Mammary epithelial cell (primary cell): ENCODE results near the gene TFCP2L1.

Experiments
- CTCF ChIP-seq, 2 donors: IDR thresholded peaks in 1 of 2; conservative IDR thresholded peaks in 1 of 2; 2 replicates each; pipeline ENCODE4 v1.5.1; 2011 to 2012; ENCODE audit warnings: inconsistent platforms in 2 of 2, low read length in 2 of 2, mild to moderate bottlenecking in 2 of 2, control low read depth in 1 of 2, low read depth in 1 of 2; ENCODE audit not compliant: insufficient read depth in 1 of 2; ENCODE audit errors: extremely low read depth in 1 of 2
- EZH2 ChIP-seq: IDR thresholded peaks from 2 replicates; pipeline ENCODE4 v1.6.1; 2012; ENCODE audit warnings: low read length, inconsistent platforms, borderline replicate concordance

GRCh38 chr2:121291251-121291580, 6.2 kb upstream of the TFCP2L1 start:
- TF ChIP-seq CTCF (conservative IDR thresholded peaks at IDR 0.05 in 1 of 2, IDR thresholded peaks at IDR 0.05 in 1 of 2; ENCODE audit: extremely low read depth in 1 of 2, insufficient read depth in 1 of 2, low read depth in 1 of 2, low read length in 2 of 2), result no peak
- no peak for TF ChIP-seq EZH2
